ENCODE measurements around the gene SPATC1L.

DNA sequence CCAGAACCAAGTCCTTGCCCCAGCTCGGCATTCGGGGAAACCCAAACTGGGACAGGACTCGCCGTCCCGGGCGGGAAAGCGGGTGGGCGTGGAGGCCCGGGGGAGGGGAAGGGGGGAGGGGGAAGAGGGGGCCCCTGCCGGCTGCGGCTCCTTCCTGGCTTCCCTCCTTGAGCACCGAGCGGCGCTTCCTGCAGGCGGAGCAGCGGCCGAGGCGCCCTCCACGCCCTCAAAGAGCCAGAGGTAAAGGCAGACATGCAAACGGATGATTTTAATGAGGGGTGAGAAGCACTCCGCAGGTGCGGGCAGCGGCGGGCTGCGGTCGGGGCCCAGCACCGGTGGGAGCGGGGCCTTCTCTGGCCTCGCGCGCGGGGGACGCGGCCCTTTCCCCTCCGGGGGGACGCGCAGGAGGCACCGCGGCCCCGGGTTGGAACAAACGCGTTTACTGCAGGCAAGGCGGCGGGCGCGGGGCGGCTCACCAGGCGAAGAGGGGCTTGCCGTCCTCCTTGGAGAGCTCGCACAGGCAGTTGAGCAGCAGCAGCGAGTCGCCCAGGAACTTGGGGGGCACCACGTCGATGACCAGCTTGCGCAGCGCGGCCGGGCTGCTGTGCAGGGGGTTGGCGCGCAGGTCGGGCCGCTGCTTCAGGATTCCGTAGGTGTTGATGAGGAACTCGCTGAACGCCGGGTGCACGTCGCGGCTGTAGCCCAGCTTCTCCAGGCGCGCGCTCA, 23.2 kb downstream of the SPATC1L start:
- no peak for TF ChIP-seq GATA2 (IDR thresholded peaks at IDR 0.05; ENCODE audit: low read depth, low read length)
- TF ChIP-seq GATA3 (IDR thresholded peaks at IDR 0.05; ENCODE audit: low read depth, low read length) = no peak
